Activated CD8-positive, alpha-beta memory T cell treated with anti-CD3 and anti-CD28 coated beads, Interleukin-2, amount 10 ng/mL, durations not matched to agents 7 days and 5 days (primary cell): ENCODE measurements around the gene DEGS2. TPM values are rescaled to one million over a fixed set of nuclear protein-coding genes. Genes with fewer than 3 reads are reported as not detected.

ENCODE experiments used
- ATAC-seq: fragments of 150-1000 bp; cut with Tn5 transposase; one replicate; pipeline ENCODE4 v1.10.0; 2021; ENCODE audit warnings: moderate library complexity
- CTCF ChIA-PET: fragments of 350-600 bp; sonication (Branson Sonifier 250); formaldehyde crosslinking; loops from one replicate; lab custom pipeline; 2021; ENCODE audit warnings: antibody characterized with exemption; lab: Charles Lee
- DNase-seq: peaks from one replicate; pipeline ENCODE4 v3.0.0-alpha.2; 2020
- H3K27ac Mint-ChIP-seq: one replicate; pipeline ENCODE4 v1.8.0; 2021; ENCODE audit warnings: mild to moderate bottlenecking, mixed read lengths
- H3K27me3 Mint-ChIP-seq: one replicate; pipeline ENCODE4 v1.8.0; 2021; ENCODE audit warnings: mixed read lengths
- H3K36me3 Mint-ChIP-seq: one replicate; pipeline ENCODE4 v1.8.0; 2021; ENCODE audit warnings: mild to moderate bottlenecking, mixed read lengths
- H3K4me1 Mint-ChIP-seq: one replicate; pipeline ENCODE4 v1.8.0; 2021; ENCODE audit warnings: mixed read lengths
- H3K4me3 Mint-ChIP-seq: one replicate; pipeline ENCODE4 v1.8.0; 2021; ENCODE audit warnings: mild to moderate bottlenecking, moderate library complexity, mixed read lengths
- H3K9me3 Mint-ChIP-seq: one replicate; pipeline ENCODE4 v1.8.0; 2022; ENCODE audit warnings: low read depth, mixed read lengths
- total RNA-seq, 2 experiments: library from RNA; stranded (reverse); gene quantifications; one replicate each; pipeline ENCODE4 v1.2.3, GENCODE V29; 2021

The DEGS2 gene
- total RNA-seq, 2 experiments from 2014 or later: not detected

DNA sequence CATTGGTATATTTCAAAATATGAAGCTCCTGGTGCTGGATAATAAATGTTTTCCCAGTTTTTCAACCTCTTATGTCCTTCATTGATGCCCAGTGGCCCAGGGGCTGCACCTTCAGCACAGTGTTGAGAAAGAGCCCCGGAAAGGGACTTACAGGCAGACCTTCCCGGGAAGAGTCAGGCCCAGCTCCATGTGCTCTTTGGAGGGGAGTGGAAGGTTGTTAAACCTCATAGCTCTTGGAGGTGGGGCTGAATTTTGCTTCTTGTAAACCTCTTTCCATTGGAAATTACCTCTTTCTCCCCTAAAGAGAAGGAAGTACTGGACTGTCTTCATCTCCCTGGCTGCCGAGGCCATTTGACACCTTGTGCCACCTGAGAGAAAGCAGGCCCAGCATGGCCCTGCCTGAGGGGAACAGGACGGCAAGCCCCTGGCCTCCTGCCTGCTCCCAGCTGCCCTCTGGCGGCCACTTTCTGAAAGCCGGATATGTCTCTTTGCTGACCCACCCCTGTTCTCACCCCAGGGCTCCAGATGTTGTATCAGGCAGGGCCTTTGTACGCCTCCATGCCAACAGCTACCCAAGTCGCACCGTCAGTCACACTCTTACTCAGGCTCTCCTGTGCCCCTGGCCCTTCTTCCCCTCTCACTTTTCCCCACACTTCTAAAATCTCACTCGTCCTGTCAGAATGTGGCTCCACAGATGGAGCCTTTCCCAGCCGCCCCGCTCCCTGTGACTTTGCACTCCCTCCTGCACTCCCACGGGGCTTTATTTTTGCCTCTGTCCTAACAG, 51.2 kb downstream of the DEGS2 start:
- CTCF ChIA-PET: interaction anchor here (0.7 to 24.4 kb wide), 28 partner anchors 8 to 270 kb away, joined by 3 to 607 read pairs (median 4); partner anchors contain the start of gene EVL
- DNase-seq (peak; percentile 89), ATAC-seq (peak; percentile 68)
- Mint-ChIP-seq H3K27ac (peak overlapping the region; percentile 90), H3K36me3 (peaks cover 80% of the 10 kb centered on the region), H3K27me3 (no peaks in the 10 kb centered on the region), H3K4me3 (no peak overlapping the region), H3K9me3 (no peaks in the 10 kb centered on the region), H3K4me1 (peaks cover 71% of the 10 kb centered on the region)

DNA sequence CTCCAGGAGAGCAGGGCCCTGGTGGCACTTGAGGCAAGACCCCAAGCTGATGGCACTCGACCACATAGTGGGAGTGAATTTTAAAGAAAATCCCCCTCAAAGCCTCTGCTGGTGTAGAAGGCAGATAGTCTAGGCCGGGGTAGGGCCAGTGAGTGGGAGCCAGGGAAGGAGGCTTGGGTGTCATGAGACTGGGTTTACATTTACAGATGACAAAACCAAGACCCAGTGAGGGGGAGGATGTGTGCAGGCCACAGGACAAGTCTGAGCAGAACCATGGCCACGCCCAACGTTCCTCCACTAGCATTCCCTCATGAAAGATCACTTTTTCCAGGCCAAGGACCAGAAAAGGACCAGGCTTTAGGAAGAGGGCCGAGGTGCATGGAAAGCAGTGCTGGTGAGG, 52.2 kb downstream of the DEGS2 start:
- no peaks in the 10 kb centered on the region for H3K27me3 Mint-ChIP-seq
- H3K27ac Mint-ChIP-seq: peak overlapping the region; percentile 90
- CTCF ChIA-PET: interaction anchor here (1.1 to 24.4 kb wide), 17 partner anchors 8 to 136 kb away, joined by 3 to 607 read pairs (median 7); partner anchors contain the start of gene EVL
- ATAC-seq (no peak), DNase-seq (peak; percentile 61)
- H3K9me3 Mint-ChIP-seq: no peaks in the 10 kb centered on the region
- peaks cover 75% of the 10 kb centered on the region for H3K4me1 Mint-ChIP-seq
- peak overlapping the region; percentile 56 for H3K4me3 Mint-ChIP-seq
- peaks cover 78% of the 10 kb centered on the region for H3K36me3 Mint-ChIP-seq

DNA sequence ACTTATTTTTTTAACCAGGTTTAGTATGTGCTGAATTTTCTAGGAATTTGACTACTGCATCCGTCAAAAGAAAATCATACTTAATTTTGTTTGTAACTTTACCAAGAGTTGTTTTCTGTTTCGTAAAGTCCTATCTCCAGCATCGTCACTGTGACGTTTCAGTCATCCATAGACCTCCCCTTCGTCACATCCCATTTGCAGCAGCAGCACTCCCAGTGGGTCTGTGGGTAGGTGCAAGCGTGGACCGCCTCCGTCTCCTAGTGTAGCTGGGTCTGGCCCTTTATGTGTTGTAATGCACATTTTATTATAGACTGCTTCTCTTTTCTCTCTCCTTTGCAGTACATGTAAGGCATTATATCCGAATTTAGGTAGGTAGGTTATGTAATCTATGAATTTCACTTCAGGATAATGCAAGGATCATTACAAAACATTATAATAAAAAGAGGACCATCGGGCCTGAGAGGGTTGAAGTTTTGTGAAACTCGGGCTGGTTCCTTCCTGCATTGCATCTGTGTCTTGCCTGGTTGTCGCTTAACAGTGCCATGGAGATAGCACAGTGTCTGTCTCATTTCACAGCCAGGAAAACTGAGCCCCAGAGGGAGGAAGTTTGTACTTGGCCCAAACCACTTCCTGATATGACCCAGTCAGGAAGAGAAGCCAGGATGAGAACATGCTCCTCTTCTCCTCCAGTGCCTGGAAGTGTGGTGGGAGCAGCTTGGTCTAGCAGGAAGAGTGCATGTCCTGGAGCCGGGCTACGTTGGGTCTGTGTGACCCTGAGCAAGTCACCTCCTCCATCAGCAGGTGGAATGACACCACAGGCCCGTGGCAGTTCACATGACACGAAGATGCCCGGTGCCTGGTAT, 53.0 kb downstream of the DEGS2 start:
- DNase-seq (peak; percentile 70), ATAC-seq (peak; percentile 33)
- Mint-ChIP-seq H3K4me3 (peak overlapping the region; percentile 56), H3K36me3 (peaks cover 80% of the 10 kb centered on the region), H3K4me1 (peaks cover 81% of the 10 kb centered on the region), H3K9me3 (no peaks in the 10 kb centered on the region), H3K27ac (peak overlapping the region; percentile 90), H3K27me3 (no peaks in the 10 kb centered on the region)
- CTCF ChIA-PET: interaction anchor here (0.8 to 24.4 kb wide), 8 partner anchors 8 to 124 kb away, joined by 3 to 607 read pairs (median 24); partner anchors contain the start of gene EVL

DNA sequence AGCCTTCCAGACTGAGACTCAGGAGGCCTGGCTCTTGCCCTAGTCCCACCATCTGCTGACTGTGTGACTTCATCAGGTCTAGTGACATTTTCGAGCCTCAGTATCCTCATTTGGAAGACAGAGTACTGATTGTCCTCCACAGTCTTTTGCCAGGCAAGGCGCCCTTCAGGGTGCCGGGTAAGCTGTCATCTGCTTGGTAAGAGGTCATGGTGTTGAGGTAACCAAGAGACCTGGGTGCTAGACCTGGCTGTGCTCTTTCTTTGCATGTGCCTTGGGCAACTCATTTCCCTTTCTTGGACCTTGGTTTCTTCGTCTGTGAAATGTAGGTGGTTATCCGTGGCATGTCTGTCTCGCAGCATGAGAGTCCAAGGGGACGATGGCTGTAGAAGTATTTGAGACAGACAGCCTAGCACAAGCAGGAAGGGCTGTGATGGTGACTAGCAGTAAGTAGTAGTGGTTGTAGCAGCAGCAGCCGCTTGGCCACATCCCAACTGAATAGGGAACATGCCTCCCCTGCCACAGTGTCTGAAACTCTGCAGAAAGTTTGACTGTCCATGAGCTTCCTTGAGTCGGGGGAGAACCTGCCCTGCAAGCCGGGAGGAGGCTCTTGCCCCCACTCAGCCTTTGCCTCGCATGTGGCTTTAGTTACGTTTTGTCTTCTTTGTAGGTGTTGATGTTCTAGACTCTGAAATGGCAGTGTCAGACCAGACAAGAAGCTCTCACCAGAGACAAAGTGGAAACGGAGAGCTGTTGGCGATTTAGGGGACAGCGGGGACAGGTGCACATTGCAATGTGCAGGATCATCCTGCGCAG, 53.9 kb downstream of the DEGS2 start:
- ATAC-seq: peak; percentile 35

DNA sequence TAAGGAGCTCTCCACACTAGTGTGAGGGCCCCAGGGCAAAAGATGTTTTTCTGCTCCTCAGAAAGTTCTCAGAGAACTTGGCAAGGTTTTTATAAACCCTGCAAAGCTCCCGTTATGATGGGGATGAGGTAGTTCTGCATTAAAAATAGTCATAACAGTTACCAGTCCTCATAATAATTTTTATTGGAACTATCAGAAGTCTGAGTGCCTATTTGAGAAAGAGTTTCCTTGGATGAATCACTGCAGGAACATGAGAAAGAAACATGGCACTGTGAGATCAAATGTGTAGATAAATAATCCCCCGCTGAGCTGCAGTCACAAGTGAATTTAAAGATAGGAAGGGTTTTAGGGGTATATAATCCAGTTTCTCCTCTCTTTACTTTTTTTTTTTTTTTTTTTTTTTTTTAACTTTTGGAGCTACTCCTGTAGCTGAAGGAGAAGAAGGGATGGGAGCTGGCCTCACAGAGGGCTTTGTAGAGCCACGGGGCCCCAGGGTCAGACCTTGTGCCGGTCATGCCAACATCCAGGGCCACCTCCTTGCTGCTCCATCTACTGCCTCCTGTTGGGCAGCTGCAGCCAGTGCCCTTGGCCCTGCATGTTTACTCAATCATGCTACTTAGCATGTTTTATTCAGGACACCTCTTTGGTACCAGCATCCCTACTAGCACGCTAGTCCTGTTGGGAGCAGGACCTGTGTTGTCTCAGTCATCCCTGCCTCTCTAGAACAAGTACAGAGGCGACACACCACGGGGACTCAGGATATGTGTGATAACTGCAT, 54.7 kb downstream of the DEGS2 start:
- CTCF ChIA-PET: interaction anchor here (1.0 to 24.4 kb wide), 8 partner anchors 9 to 137 kb away, joined by 4 to 607 read pairs (median 7); partner anchors contain the start of gene EVL
- no peak for ATAC-seq
- Mint-ChIP-seq H3K27ac (peak overlapping the region; percentile 90), H3K4me1 (peaks cover 92% of the 10 kb centered on the region), H3K36me3 (peaks cover 80% of the 10 kb centered on the region), H3K4me3 (peak overlapping the region; percentile 21), H3K27me3 (no peaks in the 10 kb centered on the region), H3K9me3 (no peaks in the 10 kb centered on the region)
- peak; percentile 48 for DNase-seq

More for the DNA sequence above, 53.9 kb downstream of the DEGS2 start:
- peak overlapping the region; percentile 56 for H3K4me3 Mint-ChIP-seq
- peak; percentile 68 for DNase-seq
- CTCF ChIA-PET: interaction anchor here (0.8 to 24.4 kb wide), 10 partner anchors 10 to 136 kb away, joined by 3 to 607 read pairs (median 8); partner anchors contain the start of gene EVL
- H3K27me3 Mint-ChIP-seq: no peaks in the 10 kb centered on the region
- H3K9me3 Mint-ChIP-seq: no peaks in the 10 kb centered on the region
- peak overlapping the region; percentile 90 for H3K27ac Mint-ChIP-seq
- H3K36me3 Mint-ChIP-seq: peaks cover 77% of the 10 kb centered on the region
- H3K4me1 Mint-ChIP-seq: peaks cover 85% of the 10 kb centered on the region

DNA sequence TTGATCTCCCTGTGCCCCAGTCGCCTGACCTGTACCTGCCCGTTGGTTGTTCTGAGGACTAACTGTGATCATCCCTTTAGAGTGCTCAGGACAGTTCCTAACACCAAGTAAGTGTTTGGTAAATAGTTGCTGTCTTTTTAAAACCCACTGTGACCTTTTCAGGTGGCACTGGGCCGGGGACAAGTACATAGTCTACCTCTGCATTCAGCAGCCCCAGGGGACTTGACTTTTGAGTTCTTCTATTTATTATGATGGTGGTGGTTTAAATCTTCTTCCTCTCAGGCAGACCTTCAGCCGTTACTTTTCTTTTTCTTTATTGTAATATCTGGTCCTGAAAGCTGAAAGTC, 55.5 kb downstream of the DEGS2 start:
- Mint-ChIP-seq H3K27me3 (no peaks in the 10 kb centered on the region), H3K27ac (peak overlapping the region; percentile 82)

DNA sequence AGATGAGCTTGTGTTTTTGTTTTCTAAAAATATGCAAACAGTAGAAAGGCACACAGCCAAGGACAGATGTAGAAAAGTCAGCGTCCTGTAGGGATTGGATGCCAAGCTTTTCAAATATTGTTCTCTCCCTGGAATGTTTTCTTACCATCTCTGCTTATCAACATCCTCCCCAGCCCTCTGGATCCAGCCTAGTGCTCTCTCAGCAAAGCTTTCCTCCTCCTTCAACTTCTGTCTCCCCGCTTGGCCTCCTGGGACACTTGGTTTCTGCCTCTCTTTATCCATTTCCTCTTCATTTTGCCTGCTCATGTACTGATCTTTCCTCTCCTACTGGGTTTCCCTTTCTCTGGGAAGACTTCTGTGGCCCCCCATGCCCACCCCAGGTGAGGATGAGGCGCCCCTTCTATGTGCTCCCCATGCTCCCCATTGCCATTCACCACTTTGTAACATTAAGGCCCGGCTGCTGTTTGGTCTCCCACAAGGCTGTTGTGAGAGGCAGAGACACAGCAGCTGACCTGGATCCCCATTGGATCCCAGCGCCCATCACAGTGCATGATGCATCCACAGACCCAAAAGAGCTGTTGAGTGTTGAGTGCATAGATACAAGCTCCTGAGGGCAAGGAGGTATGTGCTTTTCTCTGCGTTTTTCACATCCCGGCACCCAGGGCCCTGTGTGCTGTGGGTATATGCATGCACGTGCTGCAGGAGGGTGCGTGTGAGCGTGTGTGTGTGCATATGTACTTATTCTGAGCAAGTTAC, 56.0 kb downstream of the DEGS2 start:
- Mint-ChIP-seq H3K9me3 (no peaks in the 10 kb centered on the region), H3K27me3 (no peaks in the 10 kb centered on the region), H3K4me1 (peaks cover 92% of the 10 kb centered on the region), H3K36me3 (peaks cover 77% of the 10 kb centered on the region), H3K4me3 (peak overlapping the region; percentile 51), H3K27ac (peak overlapping the region; percentile 82)
- ATAC-seq: peak; percentile 5
- CTCF ChIA-PET: interaction anchor here (0.8 to 24.4 kb wide), 10 partner anchors 8 to 274 kb away, joined by 3 to 607 read pairs (median 4); partner anchors contain the start of gene EVL
- peak; percentile 51 for DNase-seq

More for the DNA sequence above, 55.5 kb downstream of the DEGS2 start:
- Mint-ChIP-seq H3K4me3 (peak overlapping the region; percentile 51), H3K36me3 (peaks cover 77% of the 10 kb centered on the region), H3K9me3 (no peaks in the 10 kb centered on the region), H3K4me1 (peaks cover 92% of the 10 kb centered on the region)
- no peak for ATAC-seq
- CTCF ChIA-PET: interaction anchor here (1.1 to 24.4 kb wide), 7 partner anchors 8 to 121 kb away, joined by 4 to 607 read pairs (median 7); partner anchors contain the start of gene EVL
- DNase-seq: no peak

DNA sequence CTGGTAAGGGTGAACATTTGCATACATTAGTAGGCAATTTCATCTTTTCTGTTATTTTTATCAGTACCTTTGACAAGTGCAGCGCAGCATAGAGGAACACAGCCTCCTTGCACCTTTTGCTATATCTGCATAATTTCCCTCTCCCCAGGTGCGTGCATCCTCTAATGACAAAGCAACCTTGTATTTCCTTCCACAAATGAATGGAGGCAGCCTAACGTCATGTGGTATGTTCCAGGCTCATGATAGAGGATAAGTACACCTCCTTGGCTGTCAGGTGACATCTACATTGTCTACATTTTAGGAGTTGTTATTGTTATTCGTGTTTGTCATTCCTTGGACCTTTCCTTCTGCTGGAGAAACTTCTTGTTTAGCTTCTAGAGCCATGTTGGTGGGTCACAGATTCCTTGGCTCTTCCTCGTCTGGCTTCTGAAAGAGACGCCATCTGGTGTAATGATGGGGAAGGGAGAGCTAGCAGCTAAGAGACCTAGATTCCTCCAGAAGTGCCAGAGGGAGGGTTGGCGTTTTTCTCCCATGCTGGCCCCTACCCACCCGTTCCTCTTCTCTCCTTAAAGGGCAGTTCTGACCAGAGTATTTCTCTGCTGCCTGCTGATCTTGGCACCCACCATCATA, 57.2 kb downstream of the DEGS2 start:
- ATAC-seq: no peak

DNA sequence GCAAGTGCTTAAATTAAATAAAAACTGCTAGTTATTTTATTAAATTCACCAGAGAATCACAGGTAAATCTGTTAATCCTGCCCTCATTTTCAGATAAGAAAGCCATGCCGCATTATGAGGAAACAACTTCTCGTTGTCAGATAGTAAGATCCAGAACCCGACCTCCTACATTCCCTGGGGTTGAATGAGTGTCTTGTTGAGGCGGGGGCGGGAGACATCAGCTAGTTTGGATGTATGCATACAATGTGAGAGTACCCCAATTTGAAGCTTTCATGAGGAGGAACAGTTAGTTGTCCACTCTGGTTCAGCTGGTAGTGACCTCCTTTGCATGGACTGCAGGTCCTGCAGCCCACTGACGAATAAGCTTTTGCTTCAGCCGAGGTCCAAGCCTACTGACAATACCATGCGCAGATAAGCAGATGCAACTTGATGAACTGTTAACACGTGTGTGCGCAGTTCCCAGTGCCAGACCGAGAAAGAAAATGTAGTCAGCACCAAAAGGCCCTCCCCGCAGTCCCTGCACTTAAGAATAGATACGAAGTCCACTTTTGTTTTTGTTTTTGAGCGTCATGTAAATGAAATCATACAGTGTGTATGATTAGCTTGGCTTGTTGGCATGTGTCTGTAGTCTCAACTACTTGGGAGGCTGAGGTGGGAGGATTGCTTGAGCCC, 59.3 kb downstream of the DEGS2 start:
- Mint-ChIP-seq H3K27me3 (no peaks in the 10 kb centered on the region), H3K4me3 (no peak overlapping the region), H3K36me3 (peaks cover 74% of the 10 kb centered on the region), H3K9me3 (no peaks in the 10 kb centered on the region), H3K27ac (peak overlapping the region; percentile 58), H3K4me1 (peaks cover 89% of the 10 kb centered on the region)
- ATAC-seq (no peak), DNase-seq (no peak)
- CTCF ChIA-PET: interaction anchor here (0.7 to 24.4 kb wide), 5 partner anchors 8 to 533 kb away, joined by 3 to 607 read pairs (median 5); partner anchors contain the start of gene EVL

More for the DNA sequence above, 57.2 kb downstream of the DEGS2 start:
- H3K36me3 Mint-ChIP-seq: peaks cover 77% of the 10 kb centered on the region
- peak overlapping the region; percentile 4 for H3K4me3 Mint-ChIP-seq
- H3K27ac Mint-ChIP-seq: peak overlapping the region; percentile 82
- no peaks in the 10 kb centered on the region for H3K9me3 Mint-ChIP-seq
- CTCF ChIA-PET: interaction anchor here (0.8 to 24.4 kb wide), 5 partner anchors 12 to 275 kb away, joined by 3 to 607 read pairs (median 3); partner anchors contain the start of gene EVL
- no peak for DNase-seq
- H3K27me3 Mint-ChIP-seq: no peaks in the 10 kb centered on the region
- peaks cover 91% of the 10 kb centered on the region for H3K4me1 Mint-ChIP-seq

DNA sequence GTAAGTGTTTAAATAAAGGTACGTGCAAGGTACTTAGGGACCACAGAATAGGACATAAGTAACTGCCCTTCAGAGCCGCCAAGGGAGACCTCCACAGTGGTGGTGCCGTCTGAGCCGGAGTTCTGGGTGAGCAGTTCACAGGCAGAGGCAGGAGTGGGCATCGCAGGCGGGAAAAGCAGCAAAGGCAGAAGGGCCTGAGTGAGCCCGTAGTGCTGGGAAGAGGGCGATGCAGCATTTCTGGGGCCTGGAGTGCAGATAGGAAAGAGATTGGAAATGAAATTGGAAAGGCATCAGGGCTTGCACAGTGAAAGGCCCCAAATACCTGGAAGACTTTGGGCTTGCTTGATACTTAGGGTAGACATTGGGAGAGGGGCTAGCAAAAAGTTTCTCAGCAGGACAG, 61.3 kb downstream of the DEGS2 start:
- ATAC-seq (no peak), DNase-seq (no peak)
- H3K27me3 Mint-ChIP-seq: no peaks in the 10 kb centered on the region
- no peaks in the 10 kb centered on the region for H3K9me3 Mint-ChIP-seq
- peak overlapping the region; percentile 6 for H3K4me3 Mint-ChIP-seq
- H3K27ac Mint-ChIP-seq: peak overlapping the region; percentile 74
- H3K4me1 Mint-ChIP-seq: peaks cover 85% of the 10 kb centered on the region
- H3K36me3 Mint-ChIP-seq: peaks cover 77% of the 10 kb centered on the region
- CTCF ChIA-PET: interaction anchor here (3.6 to 24.4 kb wide), 2 partner anchors 10 to 22 kb away, joined by 20 to 607 read pairs; partner anchors contain the start of gene EVL
